ENCODE data around the gene B9D1.
A peak's percentile ranks its signal among the peaks of the same experiment; 100 is the strongest.

The B9D1 gene

GRCh38 chr17:19336938-19337711 is 25.4 kb downstream of the B9D1 start:
- DNase-seq, result no peak

- DNase-seq, result no peak
These were observed 26.4 kb downstream of the B9D1 start for GRCh38 chr17:19335951-19336631.

GRCh38 chr17:19334331-19334730 is 28.2 kb downstream of the B9D1 start:
- no peak for DNase-seq

- no peak for DNase-seq
These were observed 28.7 kb downstream of the B9D1 start for GRCh38 chr17:19333736-19334290.

- DNase-seq, result no peak
These were observed 29.4 kb downstream of the B9D1 start for GRCh38 chr17:19333132-19333440.

GRCh38 chr17:19332371-19333131 is 30.0 kb downstream of the B9D1 start:
- DNase-seq, result no peak

GRCh38 chr17:19331543-19332245 is 30.8 kb downstream of the B9D1 start:
- no peak for DNase-seq

GRCh38 chr17:19331134-19331533 is 31.4 kb downstream of the B9D1 start:
- peak; percentile 88 for DNase-seq

- DNase-seq, result no peak
These were observed 32.3 kb downstream of the B9D1 start for GRCh38 chr17:19330271-19330670.

- no peak for DNase-seq
These were observed 32.7 kb downstream of the B9D1 start for GRCh38 chr17:19329839-19330238.

GRCh38 chr17:19329136-19329535 is 33.4 kb downstream of the B9D1 start:
- DNase-seq, result no peak

- no peak for DNase-seq
These were observed 34.0 kb downstream of the B9D1 start for GRCh38 chr17:19328441-19329061.

GRCh38 chr17:19327031-19327783 is 35.3 kb downstream of the B9D1 start:
- peak; percentile 79 for DNase-seq

GRCh38 chr17:19325542-19325941 is 37.0 kb downstream of the B9D1 start:
- DNase-seq, result no peak

GRCh38 chr17:19322861-19323260 is 39.7 kb downstream of the B9D1 start:
- DNase-seq, result no peak

GRCh38 chr17:19322129-19322505 is 40.4 kb downstream of the B9D1 start:
- no peak for DNase-seq

GRCh38 chr17:19321481-19322128 is 40.9 kb downstream of the B9D1 start:
- no peak for DNase-seq

GRCh38 chr17:19320876-19321275 is 41.6 kb downstream of the B9D1 start:
- DNase-seq, result no peak

- no peak for DNase-seq
These were observed 42.6 kb downstream of the B9D1 start for GRCh38 chr17:19319771-19320505.

- DNase-seq, result no peak
These were observed 43.9 kb downstream of the B9D1 start for GRCh38 chr17:19318611-19319010.
